ENCODE measurements around the gene CDH24.

GRCh38 chr14:23094666-23095195, 37.4 kb upstream of the CDH24 start, which contains the start of gene ACIN1:
- no peak for TF ChIP-seq CTCF (IDR thresholded peaks at IDR 0.05; ENCODE audit: low read length)
- TF ChIP-seq EZH2 (IDR thresholded peaks at IDR 0.05; ENCODE audit: borderline replicate concordance, low read length): no peak
